GM23338 (cell line): ENCODE results near the gene TRIM71. TPM values are rescaled to one million over a fixed set of nuclear protein-coding genes. Genes with fewer than 3 reads are reported as not detected.
"Not testable (repeated sequence)": the region's sequence is repeated elsewhere in the genome, so short reads cannot be mapped to it uniquely, and the experiment has no call there.

Experiments used
- ATAC-seq: fragments of 200-7000 bp; cut with Tn5 transposase; 3 replicates; pipeline ENCODE4 v1.9.1; 2020
- DNase-seq: peaks from one replicate; pipeline ENCODE4 v3.0.0-alpha.2; 2015; ENCODE audit warnings: low spot score
- H2AFZ ChIP-seq: fragments of 200-600 bp; sonication (generic); 2 replicates; pipeline ENCODE4 v1.8.0; 2016; ENCODE audit warnings: antibody characterized with exemption, mild to moderate bottlenecking, moderate library complexity
- H3F3A ChIP-seq: fragments of 200-600 bp; sonication (generic); replicated peaks from 2 replicates; pipeline ENCODE4 v1.8.0; 2017; ENCODE audit warnings: antibody characterized with exemption, mixed run types, low read depth
- H3K27ac ChIP-seq: fragments of 200-600 bp; sonication (generic); 2 replicates; pipeline ENCODE4 v1.6.1; 2016; ENCODE audit warnings: low read depth
- H3K27me3 ChIP-seq: fragments of 200-600 bp; sonication (generic); 2 replicates; pipeline ENCODE4 v1.8.0; 2016; ENCODE audit warnings: mild to moderate bottlenecking, mixed run types, moderate library complexity; ENCODE audit not compliant: insufficient read depth
- H3K36me3 ChIP-seq: fragments of 200-600 bp; sonication (generic); 2 replicates; pipeline ENCODE4 v1.8.0; 2016; ENCODE audit warnings: mild to moderate bottlenecking; ENCODE audit not compliant: insufficient read depth
- H3K4me1 ChIP-seq: fragments of 200-600 bp; sonication (generic); 2 replicates; pipeline ENCODE4 v1.8.0; 2016; ENCODE audit warnings: mild to moderate bottlenecking, moderate library complexity; ENCODE audit not compliant: insufficient read depth
- H3K4me2 ChIP-seq: fragments of 200-600 bp; sonication (generic); 2 replicates; pipeline ENCODE4 v1.7.1; 2017; ENCODE audit warnings: mixed run types
- H3K4me3 ChIP-seq: fragments of 200-600 bp; sonication (generic); 2 replicates; pipeline ENCODE4 v1.6.1; 2016; ENCODE audit warnings: mixed run types
- H3K79me2 ChIP-seq: fragments of 200-600 bp; sonication (generic); replicated peaks from 2 replicates; pipeline ENCODE4 v1.8.0; 2017; ENCODE audit warnings: mild to moderate bottlenecking; ENCODE audit not compliant: insufficient read depth
- H3K9me2 ChIP-seq: fragments of 200-600 bp; sonication (generic); 2 replicates; pipeline ENCODE4 v1.8.0; 2017; ENCODE audit not compliant: insufficient read depth
- H4K20me1 ChIP-seq: fragments of 200-600 bp; sonication (generic); replicated peaks from 2 replicates; pipeline ENCODE4 v1.8.0; 2017; ENCODE audit warnings: mild to moderate bottlenecking; ENCODE audit not compliant: insufficient read depth
- H3K27ac Mint-ChIP-seq: 2 replicates; pipeline ENCODE4 v1.8.0; 2020; ENCODE audit warnings: inconsistent platforms, mild to moderate bottlenecking, moderate library complexity, mixed read lengths
- H3K27me3 Mint-ChIP-seq: 3 replicates; pipeline ENCODE4 v1.8.0; 2022; ENCODE audit warnings: low read depth, mild to moderate bottlenecking, moderate library complexity, mixed read lengths, inconsistent platforms; ENCODE audit not compliant: insufficient read depth, poor library complexity
- H3K36me3 Mint-ChIP-seq: 3 replicates; pipeline ENCODE4 v1.8.0; 2021; ENCODE audit warnings: low read depth, mild to moderate bottlenecking, inconsistent platforms, moderate library complexity, mixed read lengths
- H3K4me1 Mint-ChIP-seq: 3 replicates; pipeline ENCODE4 v1.8.0; 2020; ENCODE audit warnings: mild to moderate bottlenecking, inconsistent platforms, mixed read lengths
- H3K4me3 Mint-ChIP-seq: 3 replicates; pipeline ENCODE4 v1.8.0; 2021; ENCODE audit warnings: moderate library complexity, mild to moderate bottlenecking, inconsistent platforms, mixed read lengths
- H3K9me3 Mint-ChIP-seq: 3 replicates; pipeline ENCODE4 v1.8.0; 2020; ENCODE audit warnings: moderate library complexity, mild to moderate bottlenecking, inconsistent platforms, mixed read lengths
- CREB1 ChIP-seq: fragments of 250-450 bp; sonication (Bioruptor Pico); IDR thresholded peaks from 2 replicates; pipeline ENCODE4 v1.5.0; 2020; ENCODE audit warnings: low read depth, mild to moderate bottlenecking, moderate library complexity
- CTCF ChIP-seq, 2 experiments: fragments of 200-600 bp in 1 of 2; sonication (generic) in 1 of 2; conservative IDR thresholded peaks; 2 replicates each; pipeline versions ENCODE4 v1.5.1 to v1.6.1; 2016 to 2017; ENCODE audit warnings: antibody characterized with exemption in 2 of 2, low read depth in 2 of 2, mild to moderate bottlenecking in 2 of 2, moderate library complexity in 1 of 2
- EZH2 ChIP-seq: fragments of 200-600 bp; sonication (generic); IDR thresholded peaks from one replicate; pipeline ENCODE4 v1.8.0; 2017; ENCODE audit warnings: antibody characterized with exemption, mild to moderate bottlenecking, low read depth; ENCODE audit not compliant: unreplicated experiment
- EZH2phosphoT487 ChIP-seq: fragments of 200-600 bp; sonication (generic); IDR thresholded peaks from one replicate; pipeline ENCODE4 v1.8.1; 2018; ENCODE audit warnings: antibody characterized with exemption; ENCODE audit not compliant: unreplicated experiment
- NANOG ChIP-seq: IDR thresholded peaks from 2 replicates; pipeline ENCODE4 v1.6.1; 2016; ENCODE audit warnings: antibody characterized with exemption, borderline replicate concordance
- POLR2AphosphoS5 ChIP-seq: IDR thresholded peaks from 2 replicates; pipeline ENCODE4 v1.6.1; 2016; ENCODE audit warnings: antibody characterized with exemption, low read depth
- ZNF331 ChIP-seq: fragments of 250-450 bp; sonication (Bioruptor Pico); IDR thresholded peaks from 2 replicates; pipeline ENCODE4 v1.5.0; 2020; ENCODE audit warnings: low read depth, mild to moderate bottlenecking, moderate library complexity
- polyA plus RNA-seq: library from polyadenylated mRNA; unstranded; fragments of >200 nt; fragmentation: Nextera tagmentation; extraction: Ambion mirVana; gene quantifications from 2 replicates; pipeline ENCODE4 v1.2.1, GENCODE V29; 2016
- total RNA-seq: library from RNA; depleted of rRNA; stranded (reverse); fragments of >200 nt; shearing (Covaris generic); gene quantifications from 2 replicates; pipeline ENCODE4 v1.2.3, GENCODE V29; 2014
- TF ChIP-seq, protein P1 (sequence below): fragments of 250-450 bp; sonication (Bioruptor Pico); IDR thresholded peaks from 2 replicates; pipeline ENCODE4 v1.5.0; 2020; ENCODE audit warnings: mild to moderate bottlenecking, moderate library complexity

The TRIM71 gene
- total and polyA plus RNA-seq, 2 experiments from 2014 or later: 71.5 to 346 TPM

DNA sequence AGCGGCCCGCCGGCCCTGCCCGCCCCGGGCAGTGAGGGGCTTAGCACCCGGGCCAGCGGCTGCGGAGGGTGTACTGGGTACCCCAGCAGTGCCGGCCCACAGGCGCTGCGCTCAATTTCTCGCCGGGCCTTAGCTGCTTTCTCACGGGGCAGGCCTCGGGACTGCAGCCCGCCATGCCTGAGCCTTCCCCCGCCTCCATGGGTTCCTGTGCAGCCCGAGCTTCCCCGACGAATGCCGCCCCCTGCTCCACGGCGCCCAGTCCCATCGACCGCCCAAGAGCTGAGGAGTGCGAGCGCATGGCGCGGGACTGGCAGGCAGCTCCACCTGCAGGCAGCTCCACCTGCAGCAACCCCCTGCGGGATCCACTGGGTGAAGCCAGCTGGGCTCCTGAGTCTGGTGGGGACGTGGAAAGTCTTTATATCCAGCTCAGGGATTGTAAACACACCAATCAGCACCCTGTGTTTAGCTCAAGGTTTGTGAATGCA, 85.1 kb downstream of the TRIM71 start:
- not testable (repeated sequence) for H3K9me2 ChIP-seq, H3K27me3 ChIP-seq, H3K27ac Mint-ChIP-seq, H2AFZ ChIP-seq, H3K27ac ChIP-seq, H3K36me3 ChIP-seq, H3K79me2 ChIP-seq
- peak overlapping the region; percentile 40 for H3K4me3 ChIP-seq
- H3K4me1 Mint-ChIP-seq: peaks cover 15% of the 10 kb centered on the region
- H3K4me2 ChIP-seq: peak overlapping the region; percentile 52; the same call in 1 of the 2 replicates
- peaks cover 26% of the 10 kb centered on the region for H3K36me3 Mint-ChIP-seq
- H3K9me3 Mint-ChIP-seq: peaks cover 14% of the 10 kb centered on the region
- TF ChIP-seq POLR2AphosphoS5 (peak; percentile 33; the same call in 1 of the 2 replicates), CTCF (conservative IDR thresholded peaks at IDR 0.05; ENCODE audit: low read depth in 2 of 2) (peak; percentile 50 to 88)
- peaks cover 40% of the 10 kb centered on the region for H3K27me3 Mint-ChIP-seq
- peaks cover 19% of the 10 kb centered on the region; the same call in 1 of the 2 replicates for H4K20me1 ChIP-seq
- peaks cover 34% of the 10 kb centered on the region for H3F3A ChIP-seq
- H3K4me1 ChIP-seq: peaks cover 14% of the 10 kb centered on the region
- peak overlapping the region; percentile 68 for H3K4me3 Mint-ChIP-seq
- peak; percentile 76 for DNase-seq
- ATAC-seq: peak; percentile 70

- Histone ChIP-seq H3K4me2 (no peak overlapping the region), H4K20me1 (peaks cover 9% of the 10 kb centered on the region; the same call in 1 of the 2 replicates), H3K4me1 (peaks cover 6% of the 10 kb centered on the region), H3F3A (peaks cover 24% of the 10 kb centered on the region), H2AFZ (no peak overlapping the region), H3K36me3 (no peaks in the 10 kb centered on the region), H3K79me2 (no peaks in the 10 kb centered on the region), H3K27me3 (no peaks in the 10 kb centered on the region), H3K9me2 (no peaks in the 10 kb centered on the region), H3K27ac (no peak overlapping the region), H3K4me3 (no peak overlapping the region)
- Mint-ChIP-seq H3K9me3 (peaks cover 14% of the 10 kb centered on the region), H3K27me3 (peaks cover 40% of the 10 kb centered on the region), H3K27ac (no peak overlapping the region), H3K36me3 (peaks cover 17% of the 10 kb centered on the region), H3K4me3 (no peak overlapping the region), H3K4me1 (peaks cover 7% of the 10 kb centered on the region)
- no peak for DNase-seq
- ATAC-seq: no peak
- no peak for TF ChIP-seq NANOG
- TF ChIP-seq EZH2phosphoT487: no peak
- TF ChIP-seq, protein P1, sequence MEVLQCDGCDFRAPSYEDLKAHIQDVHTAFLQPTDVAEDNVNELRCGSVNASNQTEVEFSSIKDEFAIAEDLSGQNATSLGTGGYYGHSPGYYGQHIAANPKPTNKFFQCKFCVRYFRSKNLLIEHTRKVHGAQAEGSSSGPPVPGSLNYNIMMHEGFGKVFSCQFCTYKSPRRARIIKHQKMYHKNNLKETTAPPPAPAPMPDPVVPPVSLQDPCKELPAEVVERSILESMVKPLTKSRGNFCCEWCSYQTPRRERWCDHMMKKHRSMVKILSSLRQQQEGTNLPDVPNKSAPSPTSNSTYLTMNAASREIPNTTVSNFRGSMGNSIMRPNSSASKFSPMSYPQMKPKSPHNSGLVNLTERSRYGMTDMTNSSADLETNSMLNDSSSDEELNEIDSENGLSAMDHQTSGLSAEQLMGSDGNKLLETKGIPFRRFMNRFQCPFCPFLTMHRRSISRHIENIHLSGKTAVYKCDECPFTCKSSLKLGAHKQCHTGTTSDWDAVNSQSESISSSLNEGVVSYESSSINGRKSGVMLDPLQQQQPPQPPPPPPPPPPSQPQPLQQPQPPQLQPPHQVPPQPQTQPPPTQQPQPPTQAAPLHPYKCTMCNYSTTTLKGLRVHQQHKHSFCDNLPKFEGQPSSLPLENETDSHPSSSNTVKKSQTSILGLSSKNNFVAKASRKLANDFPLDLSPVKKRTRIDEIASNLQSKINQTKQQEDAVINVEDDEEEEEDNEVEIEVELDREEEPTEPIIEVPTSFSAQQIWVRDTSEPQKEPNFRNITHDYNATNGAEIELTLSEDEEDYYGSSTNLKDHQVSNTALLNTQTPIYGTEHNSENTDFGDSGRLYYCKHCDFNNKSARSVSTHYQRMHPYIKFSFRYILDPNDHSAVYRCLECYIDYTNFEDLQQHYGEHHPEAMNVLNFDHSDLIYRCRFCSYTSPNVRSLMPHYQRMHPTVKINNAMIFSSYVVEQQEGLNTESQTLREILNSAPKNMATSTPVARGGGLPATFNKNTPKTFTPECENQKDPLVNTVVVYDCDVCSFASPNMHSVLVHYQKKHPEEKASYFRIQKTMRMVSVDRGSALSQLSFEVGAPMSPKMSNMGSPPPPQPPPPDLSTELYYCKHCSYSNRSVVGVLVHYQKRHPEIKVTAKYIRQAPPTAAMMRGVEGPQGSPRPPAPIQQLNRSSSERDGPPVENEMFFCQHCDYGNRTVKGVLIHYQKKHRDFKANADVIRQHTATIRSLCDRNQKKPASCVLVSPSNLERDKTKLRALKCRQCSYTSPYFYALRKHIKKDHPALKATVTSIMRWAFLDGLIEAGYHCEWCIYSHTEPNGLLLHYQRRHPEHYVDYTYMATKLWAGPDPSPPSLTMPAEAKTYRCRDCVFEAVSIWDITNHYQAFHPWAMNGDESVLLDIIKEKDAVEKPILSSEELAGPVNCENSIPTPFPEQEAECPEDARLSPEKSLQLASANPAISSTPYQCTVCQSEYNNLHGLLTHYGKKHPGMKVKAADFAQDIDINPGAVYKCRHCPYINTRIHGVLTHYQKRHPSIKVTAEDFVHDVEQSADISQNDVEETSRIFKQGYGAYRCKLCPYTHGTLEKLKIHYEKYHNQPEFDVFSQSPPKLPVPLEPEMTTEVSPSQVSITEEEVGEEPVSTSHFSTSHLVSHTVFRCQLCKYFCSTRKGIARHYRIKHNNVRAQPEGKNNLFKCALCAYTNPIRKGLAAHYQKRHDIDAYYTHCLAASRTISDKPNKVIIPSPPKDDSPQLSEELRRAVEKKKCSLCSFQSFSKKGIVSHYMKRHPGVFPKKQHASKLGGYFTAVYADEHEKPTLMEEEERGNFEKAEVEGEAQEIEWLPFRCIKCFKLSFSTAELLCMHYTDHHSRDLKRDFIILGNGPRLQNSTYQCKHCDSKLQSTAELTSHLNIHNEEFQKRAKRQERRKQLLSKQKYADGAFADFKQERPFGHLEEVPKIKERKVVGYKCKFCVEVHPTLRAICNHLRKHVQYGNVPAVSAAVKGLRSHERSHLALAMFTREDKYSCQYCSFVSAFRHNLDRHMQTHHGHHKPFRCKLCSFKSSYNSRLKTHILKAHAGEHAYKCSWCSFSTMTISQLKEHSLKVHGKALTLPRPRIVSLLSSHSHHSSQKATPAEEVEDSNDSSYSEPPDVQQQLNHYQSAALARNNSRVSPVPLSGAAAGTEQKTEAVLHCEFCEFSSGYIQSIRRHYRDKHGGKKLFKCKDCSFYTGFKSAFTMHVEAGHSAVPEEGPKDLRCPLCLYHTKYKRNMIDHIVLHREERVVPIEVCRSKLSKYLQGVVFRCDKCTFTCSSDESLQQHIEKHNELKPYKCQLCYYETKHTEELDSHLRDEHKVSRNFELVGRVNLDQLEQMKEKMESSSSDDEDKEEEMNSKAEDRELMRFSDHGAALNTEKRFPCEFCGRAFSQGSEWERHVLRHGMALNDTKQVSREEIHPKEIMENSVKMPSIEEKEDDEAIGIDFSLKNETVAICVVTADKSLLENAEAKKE: no peak
- no peak for TF ChIP-seq CREB1 (CRISPR knock-in tag)
- no peak for TF ChIP-seq ZNF331 (CRISPR knock-in tag)
- TF ChIP-seq POLR2AphosphoS5: no peak
- TF ChIP-seq EZH2: no peak
Measured at GRCh38 chr3:32903953-32904352, 86.2 kb downstream of the TRIM71 start.
